Endothelial cell of umbilical vein (primary cell): ENCODE data around the gene TRIM2. TPM values are rescaled to one million over a fixed set of nuclear protein-coding genes. Genes with fewer than 3 reads are reported as not detected.

Source experiments
- BruUV-seq: library from RNA; stranded (reverse); fragments of 400-500 nt; replicated peaks from 2 replicates; lab custom pipeline; 2021; lab: Mats Ljungman, UMichigan
- CTCF ChIA-PET: fragments of 300-600, 350-600 bp; sonication (Branson Sonifier 250); formaldehyde crosslinking; loops from one replicate; lab custom pipeline; 2021; ENCODE audit warnings: antibody characterized with exemption, inconsistent platforms; lab: Charles Lee
- POLR2A ChIA-PET: fragments of 300-600, 350-600 bp; sonication (Branson Sonifier 250); formaldehyde crosslinking; loops from one replicate; lab custom pipeline; 2021; ENCODE audit warnings: antibody characterized with exemption, inconsistent platforms; lab: Charles Lee
- DNase-seq: peaks from one replicate; pipeline ENCODE4 v3.0.0-alpha.2; 2011; ENCODE audit warnings: low read depth, low spot score
- FAIRE-seq: peaks from 2 replicates; lab custom pipeline; 2011; peaks lifted over from hg19 to GRCh38; lab: Jason Lieb, UNC
- H2AFZ ChIP-seq: 2 replicates; pipeline ENCODE4 v1.6.0; 2012; ENCODE audit warnings: low read depth, low read length, control low read depth, inconsistent platforms
- H3K27ac ChIP-seq: 2 replicates; pipeline ENCODE4 v1.5.1; 2011; ENCODE audit warnings: low read depth, mild to moderate bottlenecking, control low read depth, low read length, moderate library complexity; ENCODE audit not compliant: insufficient read depth
- H3K27me3 ChIP-seq, 2 experiments: 2 replicates each; pipeline versions ENCODE4 v1.6.0 to v1.6.1; 2011; ENCODE audit warnings: low read length in 2 of 2, mixed read lengths in 1 of 2; ENCODE audit not compliant: control insufficient read depth in 2 of 2, insufficient read depth in 2 of 2
- H3K36me3 ChIP-seq, 2 experiments: 2 replicates in 1 of 2; 3 replicates in 1 of 2; pipeline ENCODE4 v1.5.1; 2011; ENCODE audit warnings: low read length in 2 of 2, mild to moderate bottlenecking in 1 of 2, moderate library complexity in 1 of 2; ENCODE audit not compliant: control insufficient read depth in 2 of 2, insufficient read depth in 2 of 2; ENCODE audit errors: extremely low read depth in 1 of 2
- H3K4me1 ChIP-seq: 3 replicates; pipeline ENCODE4 v1.5.1; 2011; ENCODE audit warnings: mild to moderate bottlenecking, low read length; ENCODE audit not compliant: control insufficient read depth, insufficient read depth; ENCODE audit errors: extremely low read depth
- H3K4me2 ChIP-seq: 2 replicates; pipeline ENCODE4 v1.6.1; 2011; ENCODE audit warnings: low read length, control low read depth, mixed read lengths; ENCODE audit not compliant: insufficient read depth
- H3K4me3 ChIP-seq, 3 experiments: fragments of 200-600 bp in 1 of 3; sonication (generic), shearing (Covaris generic) in 1 of 3; replicated peaks in 1 of 3; 2 replicates each; pipeline ENCODE4 v1.5.1; 2011 to 2016; ENCODE audit warnings: control low read depth in 3 of 3, low read length in 3 of 3, mild to moderate bottlenecking in 2 of 3, inconsistent platforms in 1 of 3, low read depth in 1 of 3, moderate library complexity in 1 of 3; ENCODE audit not compliant: insufficient read depth in 1 of 3
- H3K79me2 ChIP-seq: 2 replicates; pipeline ENCODE4 v1.6.0; 2012; ENCODE audit warnings: low read length, inconsistent platforms; ENCODE audit not compliant: control insufficient read depth, insufficient read depth
- H3K9ac ChIP-seq: replicated peaks from 2 replicates; pipeline ENCODE3; 2011; ENCODE audit warnings: low read length, control low read depth; ENCODE audit not compliant: insufficient read depth; ENCODE audit errors: extremely low read depth
- H3K9me1 ChIP-seq: replicated peaks from 3 replicates; pipeline ENCODE4 v1.6.0; 2011; ENCODE audit warnings: mild to moderate bottlenecking, low read length; ENCODE audit not compliant: control insufficient read depth, insufficient read depth; ENCODE audit errors: extremely low read depth
- H3K9me3 ChIP-seq: replicated peaks from 2 replicates; pipeline ENCODE4 v1.5.1; 2012; ENCODE audit warnings: low read length, inconsistent platforms; ENCODE audit not compliant: control insufficient read depth, insufficient read depth
- H4K20me1 ChIP-seq: replicated peaks from 2 replicates; pipeline ENCODE3; 2011; ENCODE audit warnings: mild to moderate bottlenecking, low read length; ENCODE audit not compliant: control insufficient read depth, insufficient read depth; ENCODE audit errors: extremely low read depth
- EZH2 ChIP-seq: IDR thresholded peaks from 2 replicates; pipeline ENCODE4 v1.6.1; 2012; ENCODE audit warnings: borderline replicate concordance, low read depth, mild to moderate bottlenecking, moderate library complexity, low read length, inconsistent platforms; ENCODE audit not compliant: severe bottlenecking
- FOS ChIP-seq: IDR thresholded peaks from 2 replicates; pipeline ENCODE4 v1.6.1; 2011; ENCODE audit warnings: mild to moderate bottlenecking, low read length, moderate library complexity, borderline replicate concordance; ENCODE audit not compliant: insufficient read depth
- GATA2 ChIP-seq: IDR thresholded peaks from 2 replicates; pipeline ENCODE4 v1.7.0; 2011; ENCODE audit warnings: low read depth, mild to moderate bottlenecking, moderate library complexity, mixed read lengths, low read length; ENCODE audit not compliant: insufficient read length, insufficient read depth
- JUN ChIP-seq: IDR thresholded peaks from 2 replicates; pipeline ENCODE4 v1.6.1; 2011; ENCODE audit warnings: borderline replicate concordance, low read depth; ENCODE audit not compliant: insufficient read length, insufficient read depth
- MYC ChIP-seq: IDR thresholded peaks from one replicate; pipeline ENCODE4 v1.6.1; 2011; ENCODE audit warnings: mild to moderate bottlenecking, low read depth, low read length
- POLR2A ChIP-seq: IDR thresholded peaks from 2 replicates; pipeline ENCODE4 v1.6.1; 2012; ENCODE audit warnings: low read depth, mild to moderate bottlenecking, control low read depth, low read length
- POLR2AphosphoS5 ChIP-seq: IDR thresholded peaks from 2 replicates; pipeline ENCODE4 v1.6.1; 2012; ENCODE audit warnings: low read depth, mild to moderate bottlenecking, control low read depth, low read length, moderate library complexity; ENCODE audit not compliant: insufficient read depth
- dilution Hi-C: fragments of 300-500 bp; cut with MboI; formaldehyde crosslinking; loops from one replicate; pipeline ENCODE4 v1.15.0; 2019; ENCODE audit warnings: low sequenced_read_pairs; ENCODE audit not compliant: extremely low pct_ligation_motif_present
- intact Hi-C: fragments of 100-400 bp; cut with micrococcal nuclease; formaldehyde crosslinking; loops from one replicate; pipeline ENCODE4 v1.10.0; 2022
- polyA plus RNA-seq, 4 experiments: library from polyadenylated mRNA; depleted of rRNA in 3 of 4; stranded (reverse) in 3 of 4; unstranded in 1 of 4; fragments of >200 nt; gene quantifications; 2 replicates each; pipeline versions ENCODE4 v1.2.1 to v1.2.3, GENCODE V29; 2011 to 2012; ENCODE audit warnings: missing spikeins in 1 of 4
- total RNA-seq: library from RNA; stranded (reverse); gene quantifications from 2 replicates; pipeline ENCODE4 v1.2.3, GENCODE V29; 2021
- TF ChIP-seq, protein P1 (sequence below): IDR thresholded peaks from 2 replicates; pipeline ENCODE4 v1.6.1; 2011; ENCODE audit not compliant: insufficient read depth, insufficient read length
- TF ChIP-seq, protein P2 (sequence below), 2 donors: IDR thresholded peaks; 1 replicate in 1 of 2; 2 replicates in 1 of 2; pipeline ENCODE4 v1.5.1; 2011; ENCODE audit warnings: low read length in 2 of 2, mild to moderate bottlenecking in 2 of 2, moderate library complexity in 2 of 2, control low read depth in 1 of 2, inconsistent platforms in 1 of 2, low read depth in 1 of 2; ENCODE audit not compliant: insufficient read depth in 1 of 2; ENCODE audit errors: extremely low read depth in 1 of 2

TRIM2 gene
- total and polyA plus RNA-seq, 2 donors (not counting 3 experiments of a cell fraction or from before 2014, with no cell fraction given), result 6.8 to 19.7 TPM

DNA sequence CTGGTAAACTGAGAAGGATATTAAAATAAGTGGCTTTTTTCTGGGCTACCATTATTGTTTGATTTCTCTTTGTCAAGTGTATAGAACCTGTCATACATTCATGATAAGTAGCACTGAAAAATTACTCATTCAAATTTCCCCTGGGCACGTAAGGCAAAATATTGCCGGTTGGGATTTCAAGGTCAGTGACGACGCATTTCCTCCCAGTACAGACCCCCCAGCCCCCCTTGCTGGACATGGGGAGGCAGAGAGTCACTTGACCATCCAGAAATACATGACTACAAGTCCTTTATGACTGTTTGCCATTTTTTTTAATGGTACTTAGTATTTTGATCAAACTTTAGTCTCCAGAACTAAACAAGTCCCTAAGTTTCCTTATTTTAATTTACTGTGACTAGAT lies 133.4 kb downstream of the TRIM2 start:
- Histone ChIP-seq H3K79me2 (no peaks in the 10 kb centered on the region), H3K9me3 (no peaks in the 10 kb centered on the region), H3K4me2 (no peak overlapping the region), H2AFZ (no peak overlapping the region), H3K4me3 (no peak overlapping the region), H4K20me1 (no peaks in the 10 kb centered on the region), H3K9me1 (no peaks in the 10 kb centered on the region), H3K27ac (no peak overlapping the region), H3K27me3 (no peaks in the 10 kb centered on the region), H3K9ac (no peak overlapping the region), H3K36me3 (no peaks in the 10 kb centered on the region), H3K4me1 (peaks cover 13% of the 10 kb centered on the region)
- POLR2A ChIA-PET, result no interaction called here
- peak; percentile 59 for DNase-seq
- TF ChIP-seq EZH2 (no peak), FOS (no peak), POLR2A (no peak), MYC (no peak), JUN (no peak), GATA2 (no peak), POLR2AphosphoS5 (no peak)
- TF ChIP-seq, protein P1, sequence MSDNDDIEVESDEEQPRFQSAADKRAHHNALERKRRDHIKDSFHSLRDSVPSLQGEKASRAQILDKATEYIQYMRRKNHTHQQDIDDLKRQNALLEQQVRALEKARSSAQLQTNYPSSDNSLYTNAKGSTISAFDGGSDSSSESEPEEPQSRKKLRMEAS, result no peak
- TF ChIP-seq, protein P2, sequence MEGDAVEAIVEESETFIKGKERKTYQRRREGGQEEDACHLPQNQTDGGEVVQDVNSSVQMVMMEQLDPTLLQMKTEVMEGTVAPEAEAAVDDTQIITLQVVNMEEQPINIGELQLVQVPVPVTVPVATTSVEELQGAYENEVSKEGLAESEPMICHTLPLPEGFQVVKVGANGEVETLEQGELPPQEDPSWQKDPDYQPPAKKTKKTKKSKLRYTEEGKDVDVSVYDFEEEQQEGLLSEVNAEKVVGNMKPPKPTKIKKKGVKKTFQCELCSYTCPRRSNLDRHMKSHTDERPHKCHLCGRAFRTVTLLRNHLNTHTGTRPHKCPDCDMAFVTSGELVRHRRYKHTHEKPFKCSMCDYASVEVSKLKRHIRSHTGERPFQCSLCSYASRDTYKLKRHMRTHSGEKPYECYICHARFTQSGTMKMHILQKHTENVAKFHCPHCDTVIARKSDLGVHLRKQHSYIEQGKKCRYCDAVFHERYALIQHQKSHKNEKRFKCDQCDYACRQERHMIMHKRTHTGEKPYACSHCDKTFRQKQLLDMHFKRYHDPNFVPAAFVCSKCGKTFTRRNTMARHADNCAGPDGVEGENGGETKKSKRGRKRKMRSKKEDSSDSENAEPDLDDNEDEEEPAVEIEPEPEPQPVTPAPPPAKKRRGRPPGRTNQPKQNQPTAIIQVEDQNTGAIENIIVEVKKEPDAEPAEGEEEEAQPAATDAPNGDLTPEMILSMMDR (IDR thresholded peaks at IDR 0.05; ENCODE audit: extremely low read depth in 1 of 2, insufficient read depth in 1 of 2, low read depth in 1 of 2, low read length in 2 of 2), result no peak
- dilution Hi-C loops (no loop called here), intact Hi-C loops (no loop called here)
- CTCF ChIA-PET, result interaction anchor here (1.2 to 3.1 kb wide), 2 partner anchors 8 to 237 kb away, joined by 5 to 12 read pairs; no protein-coding TSS in a partner anchor
- no TSS peak for BruUV-seq
- FAIRE-seq, result no peak
